Measurements from ENCODE around the gene MFSD6L.
A peak's percentile ranks its signal among the peaks of the same experiment; 100 is the strongest.

Gene MFSD6L, protein sequence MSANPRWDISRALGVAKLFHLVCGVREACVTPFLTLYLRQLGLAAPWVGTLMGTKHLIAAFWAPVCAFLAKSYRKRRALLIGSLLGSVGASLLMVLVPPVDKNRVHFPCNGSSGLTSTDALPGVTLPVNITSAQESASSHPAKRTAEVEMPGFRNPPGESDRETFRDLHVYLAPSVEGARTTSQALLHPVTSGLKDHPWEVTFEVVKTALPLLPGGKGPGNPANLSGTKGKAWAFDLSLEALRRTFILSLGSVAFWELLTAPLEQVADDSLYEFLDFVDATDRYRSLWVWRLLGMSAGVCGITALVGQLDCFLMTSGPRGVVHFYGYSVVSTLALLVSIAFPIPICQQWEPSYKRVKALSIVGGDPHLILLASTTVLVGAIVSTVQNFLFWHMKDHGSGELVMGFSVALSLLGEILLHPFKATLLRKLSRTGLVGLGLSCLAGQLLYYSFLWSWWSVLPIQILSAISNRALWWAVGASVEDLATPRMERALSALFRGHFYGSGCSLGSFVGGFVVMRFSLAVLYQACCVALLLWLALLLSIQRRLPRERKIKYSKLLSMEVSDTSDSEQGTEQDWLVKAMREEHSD

DNA sequence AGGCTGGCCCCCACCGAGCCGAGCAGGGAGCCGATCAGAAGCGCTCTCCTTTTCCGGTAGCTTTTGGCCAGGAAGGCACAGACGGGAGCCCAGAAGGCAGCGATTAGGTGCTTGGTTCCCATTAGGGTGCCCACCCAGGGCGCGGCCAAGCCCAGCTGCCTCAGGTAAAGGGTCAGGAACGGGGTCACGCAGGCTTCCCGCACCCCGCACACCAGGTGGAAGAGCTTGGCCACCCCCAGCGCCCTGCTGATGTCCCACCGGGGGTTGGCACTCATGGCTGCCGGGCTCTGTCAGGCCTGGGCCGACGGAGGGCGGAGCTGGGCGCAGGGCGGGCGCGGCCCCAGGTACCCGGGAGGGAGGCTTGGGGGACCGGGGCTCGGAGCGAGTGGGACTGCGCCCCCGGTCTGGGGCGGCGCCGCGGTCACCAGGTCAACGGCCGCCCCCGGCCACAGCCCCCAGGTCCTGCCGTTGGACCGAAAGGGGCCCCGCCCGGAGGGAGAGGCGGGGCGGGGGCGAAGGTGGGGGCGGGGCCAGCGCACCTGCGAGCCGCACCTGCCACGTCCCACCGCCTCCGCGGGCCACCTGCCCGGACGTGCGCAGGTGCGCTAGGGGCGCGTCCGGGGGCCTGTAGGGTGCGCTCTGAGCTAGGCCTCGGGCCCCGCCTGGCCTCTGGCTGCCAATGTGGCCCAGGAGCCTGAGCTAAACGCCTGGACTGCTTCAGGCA, at the start of gene MFSD6L:
TSS of gene MFSD6L (minus strand) at position 520 of the 724 bp plus-strand sequence. CDS start at position 275, 245 bp downstream.
- no peak for DNase-seq

DNA sequence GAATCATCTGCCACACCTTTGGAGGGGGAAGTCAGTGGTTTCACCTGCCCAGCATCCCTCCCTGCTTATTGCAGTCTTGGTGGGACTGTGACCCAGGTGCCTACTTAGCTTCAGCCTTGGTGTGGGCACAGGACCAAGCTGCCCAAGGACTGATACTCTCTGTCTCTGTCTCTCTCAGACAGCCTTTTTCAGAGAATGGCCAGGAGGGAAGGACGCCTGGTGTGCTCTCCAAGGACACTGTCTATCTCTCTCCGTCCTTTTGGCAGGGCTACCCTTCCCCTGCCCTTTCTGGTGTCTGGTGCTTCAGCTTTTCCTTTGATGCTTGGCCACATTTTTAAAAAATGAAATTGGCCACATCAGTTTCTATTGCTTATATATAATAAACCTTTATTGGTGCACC, 48.7 kb upstream of the MFSD6L start:
- no peak for DNase-seq

DNA sequence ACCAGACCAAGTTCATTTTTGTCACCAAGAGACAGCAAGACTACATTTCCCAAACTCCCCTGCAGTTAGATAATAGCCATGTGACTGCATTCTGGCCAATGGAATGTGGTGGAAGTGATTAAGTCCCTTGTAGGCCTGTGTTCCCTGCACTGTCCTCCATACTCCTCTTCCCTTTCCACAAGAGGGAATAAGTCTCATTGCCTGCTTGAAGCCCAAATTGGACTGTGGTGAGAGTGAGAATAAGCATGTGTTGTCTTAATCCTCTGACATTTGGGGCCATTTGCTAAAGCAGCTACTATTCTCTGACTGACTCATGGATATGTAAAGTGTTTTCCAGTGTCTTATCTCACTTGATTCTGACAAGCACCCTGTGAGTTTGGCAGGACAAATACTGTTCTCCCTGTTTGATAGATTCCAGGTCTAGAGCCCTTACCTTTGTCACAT, 47.6 kb upstream of the MFSD6L start:
- DNase-seq: no peak

DNA sequence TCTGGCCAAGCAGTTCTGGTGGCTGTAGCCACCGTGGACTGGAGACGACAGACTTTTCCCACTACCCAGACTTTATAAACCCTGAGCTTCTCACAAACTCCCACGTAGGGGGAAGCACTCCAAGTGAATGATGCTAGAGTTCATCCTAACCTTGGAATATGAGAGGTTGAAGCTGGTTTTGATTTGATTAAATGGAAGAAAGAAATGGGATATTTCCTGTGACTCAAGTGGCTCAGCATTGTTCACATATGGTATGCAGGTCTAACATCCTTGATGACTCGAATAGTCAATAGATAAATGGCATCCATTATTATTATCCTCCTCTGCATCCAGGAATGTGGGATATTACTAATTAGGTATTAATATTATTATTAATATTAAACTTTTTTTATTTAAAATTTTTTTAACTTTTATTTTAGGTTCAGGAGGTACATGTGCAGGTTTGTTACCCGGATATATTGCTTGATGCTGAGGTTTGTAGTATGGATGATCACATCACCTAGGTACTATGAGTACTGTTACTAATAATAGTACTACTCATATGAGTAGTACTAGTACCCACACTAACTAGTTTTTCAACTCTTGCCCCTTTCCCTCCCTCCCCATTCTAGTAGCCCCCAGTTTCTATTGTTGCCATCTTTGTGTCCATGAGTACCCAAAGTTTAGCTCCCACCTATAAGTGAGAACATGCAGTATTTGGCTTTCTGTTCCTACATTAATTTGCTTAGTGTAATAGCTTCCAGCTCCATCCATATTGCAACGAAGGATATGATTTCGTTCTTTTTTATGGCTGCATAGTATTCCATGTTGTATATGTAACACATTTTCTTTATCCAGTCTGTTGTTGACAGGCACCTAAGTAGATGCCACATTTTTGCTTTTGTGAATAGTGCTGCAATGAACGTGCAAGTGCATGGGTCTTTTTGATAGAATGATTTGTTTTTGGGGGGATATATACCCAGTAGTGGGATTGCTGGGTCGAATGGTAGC, 45.4 kb upstream of the MFSD6L start:
- no peak for DNase-seq

DNA sequence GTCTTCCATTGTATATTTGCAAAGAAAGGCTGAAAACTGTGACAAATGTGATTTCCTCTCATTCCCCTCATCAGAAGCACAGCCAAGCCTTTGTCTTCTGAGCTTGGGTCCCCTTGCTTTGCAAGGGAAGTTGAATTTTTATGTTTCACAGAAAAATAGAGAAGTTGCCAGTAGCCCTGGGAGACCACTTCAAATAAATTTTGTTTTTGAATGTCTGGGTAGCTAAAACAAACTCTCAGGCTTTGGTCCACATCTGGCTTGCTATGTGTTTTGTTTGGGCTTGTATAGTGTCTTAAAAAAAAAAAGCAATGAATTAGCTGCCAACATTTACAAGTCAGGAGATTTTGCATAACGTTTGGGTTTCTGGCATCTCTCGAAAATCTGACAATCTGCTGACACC, 44.2 kb upstream of the MFSD6L start:
- no peak for DNase-seq

DNA sequence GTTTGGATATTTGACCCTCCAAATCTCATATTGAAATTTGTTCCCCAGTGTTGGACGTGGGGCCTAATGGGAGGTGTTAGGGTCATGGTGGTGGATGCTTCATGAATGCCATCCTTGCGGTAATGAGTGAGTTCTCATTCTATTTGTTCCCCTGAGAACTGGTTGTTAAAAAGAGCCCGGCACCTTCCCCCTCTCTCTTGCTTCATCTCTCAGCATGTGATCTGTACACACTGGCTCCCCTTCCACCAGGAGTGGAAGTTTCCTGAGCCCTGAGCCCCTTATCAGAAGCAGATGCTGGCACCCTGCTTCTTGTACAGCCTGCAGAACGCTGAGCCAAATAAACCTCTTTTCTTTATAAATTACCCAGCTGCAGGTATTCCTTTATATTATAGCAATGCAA, 42.7 kb upstream of the MFSD6L start:
- DNase-seq: no peak

DNA sequence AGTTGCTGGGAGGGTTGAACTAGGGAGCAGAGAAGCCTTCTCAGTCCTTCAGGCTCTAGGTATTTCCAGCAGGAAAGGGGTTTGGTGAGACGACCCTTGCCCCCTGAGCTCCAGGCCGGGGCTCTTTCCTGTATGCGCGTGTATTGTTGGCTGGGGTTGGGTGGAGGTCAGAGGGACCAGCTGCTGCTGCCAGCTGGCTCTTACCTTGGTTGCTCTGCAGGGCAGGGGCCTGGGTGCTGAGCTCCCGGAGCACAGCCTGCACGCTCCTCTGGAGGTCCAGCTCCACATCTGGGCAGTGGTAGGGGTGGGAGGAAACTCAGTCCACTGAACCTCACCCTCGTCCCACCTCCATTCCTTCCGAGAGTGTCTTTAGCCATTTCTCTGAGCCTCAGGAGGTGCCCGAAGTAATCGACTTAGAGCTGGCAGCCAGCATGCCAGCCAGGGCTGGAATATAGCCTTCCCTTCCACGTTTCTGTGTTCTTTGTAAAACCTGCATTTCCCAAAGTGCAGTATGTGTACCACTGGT, 40.3 kb upstream of the MFSD6L start:
- DNase-seq: no peak

DNA sequence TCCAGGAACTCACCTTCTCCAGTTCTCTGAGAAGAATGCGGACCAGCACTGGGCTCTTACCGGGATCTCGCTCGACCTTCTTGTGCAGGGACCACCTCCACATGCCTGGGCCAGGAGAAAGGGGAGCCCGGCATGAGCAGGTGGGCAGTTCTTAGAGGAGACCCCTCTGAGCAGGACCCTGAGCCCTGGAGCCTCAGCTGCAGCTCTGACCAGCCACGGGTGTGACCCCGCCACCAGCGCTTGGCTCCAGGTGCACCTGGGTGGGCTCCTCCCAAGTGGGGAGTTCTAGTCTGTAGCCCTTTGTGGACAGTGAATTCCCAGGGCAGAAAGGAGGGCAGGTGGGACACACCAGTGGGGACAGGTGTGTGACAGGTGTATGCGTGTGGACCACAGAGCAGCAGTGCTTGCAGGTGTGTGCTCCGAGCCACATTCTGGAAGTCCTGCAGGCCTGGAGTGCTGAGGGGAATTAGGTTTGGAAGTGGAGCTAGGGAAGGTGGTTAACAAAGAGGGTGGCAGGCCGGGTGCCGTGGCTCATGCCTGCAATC, 39.5 kb upstream of the MFSD6L start:
- DNase-seq: no peak

DNA sequence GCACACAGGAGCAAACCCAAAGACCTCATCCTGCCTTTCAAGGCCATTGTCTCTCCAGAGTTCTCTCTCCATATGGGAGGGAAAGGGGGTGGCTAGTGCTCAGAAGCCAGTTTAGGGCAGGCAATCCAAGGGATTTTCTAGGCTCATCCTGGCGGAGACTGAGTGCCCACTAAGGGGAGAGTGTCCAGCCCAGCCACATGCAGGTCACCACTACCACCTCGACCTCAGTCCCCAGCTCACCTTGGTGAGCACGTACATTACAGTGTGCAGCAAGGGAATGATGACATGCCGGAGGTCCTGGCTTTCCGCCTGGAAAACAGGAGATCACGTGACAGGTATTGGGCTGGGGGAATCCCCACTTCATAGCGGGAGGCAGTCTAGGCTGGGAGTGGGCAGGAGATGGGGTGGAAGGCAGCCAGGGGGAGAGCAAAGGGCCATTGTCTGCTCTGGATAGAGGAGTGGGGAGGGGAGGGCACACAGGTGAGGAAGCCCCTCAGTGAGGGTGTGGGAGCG, 38.5 kb upstream of the MFSD6L start:
- DNase-seq: no peak

DNA sequence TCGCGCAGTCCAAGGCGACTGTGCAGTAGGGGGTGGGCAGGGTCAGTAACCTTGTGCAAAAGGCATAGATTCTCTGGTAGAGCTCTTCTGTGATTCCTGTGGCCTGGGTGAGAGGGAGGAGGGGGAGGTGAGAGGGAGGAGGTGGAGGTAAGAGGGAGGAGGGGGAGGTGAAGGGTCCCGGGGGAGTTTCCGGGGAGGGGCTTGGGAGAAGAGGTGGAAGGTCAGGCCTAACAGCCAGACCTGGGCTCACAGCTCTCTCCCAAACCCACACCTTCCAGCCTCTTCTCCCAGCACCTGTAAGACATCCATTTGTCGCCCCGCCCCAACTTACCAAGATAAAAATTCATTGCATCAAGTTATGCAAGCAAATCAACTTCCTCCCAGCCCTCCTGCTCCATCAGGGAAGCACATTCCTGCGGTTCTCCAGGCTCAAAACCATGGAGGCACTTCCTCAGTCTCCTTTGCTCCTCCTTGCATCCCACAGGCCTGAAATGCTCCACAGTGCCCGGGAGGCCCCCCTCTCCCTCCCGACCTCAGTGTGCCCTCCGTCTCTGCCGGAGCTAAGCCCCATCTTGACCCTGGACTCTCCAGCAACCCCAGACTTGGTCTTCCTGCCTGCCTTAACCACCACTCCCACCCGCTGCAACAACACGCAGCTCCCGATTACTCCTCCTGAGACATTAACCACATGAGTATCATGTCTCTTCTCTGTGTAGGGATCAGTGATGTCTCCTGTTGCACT, 37.8 kb upstream of the MFSD6L start:
- no peak for DNase-seq

DNA sequence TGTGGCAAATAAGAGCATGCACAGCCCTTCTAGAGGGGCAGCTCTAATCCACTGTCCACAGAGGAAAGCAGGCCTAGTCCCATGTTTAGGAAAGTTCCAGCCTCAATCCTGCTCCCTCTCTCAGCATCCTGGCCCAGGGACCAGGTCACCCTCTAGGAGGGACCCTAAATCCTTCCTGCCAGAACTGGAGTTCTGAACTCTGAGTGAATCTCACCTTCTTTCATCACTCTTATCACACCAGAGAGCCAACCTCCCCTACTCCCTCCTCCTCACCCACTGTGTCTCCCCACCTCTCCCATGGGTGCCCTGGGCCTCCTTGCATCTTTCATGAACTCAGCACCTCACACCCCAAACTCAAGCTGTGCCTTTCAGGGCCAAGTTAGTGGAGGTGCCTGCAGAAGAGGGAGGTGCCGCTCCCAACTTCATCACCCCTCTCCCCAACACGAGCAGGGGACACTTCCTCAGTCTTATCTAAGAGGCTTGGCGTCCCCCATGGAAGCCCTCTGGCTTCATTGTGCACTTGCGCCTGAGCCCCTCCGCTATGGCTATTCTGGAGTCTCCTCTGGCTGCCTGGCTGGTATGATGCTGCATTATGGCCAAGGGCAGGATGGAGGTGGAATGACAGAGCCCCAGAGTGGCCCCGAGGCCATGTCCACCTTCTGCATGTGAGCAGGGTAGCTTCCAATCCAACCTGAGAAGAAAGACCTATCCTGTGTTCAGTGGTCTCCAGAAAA, 36.6 kb upstream of the MFSD6L start:
- DNase-seq: no peak

DNA sequence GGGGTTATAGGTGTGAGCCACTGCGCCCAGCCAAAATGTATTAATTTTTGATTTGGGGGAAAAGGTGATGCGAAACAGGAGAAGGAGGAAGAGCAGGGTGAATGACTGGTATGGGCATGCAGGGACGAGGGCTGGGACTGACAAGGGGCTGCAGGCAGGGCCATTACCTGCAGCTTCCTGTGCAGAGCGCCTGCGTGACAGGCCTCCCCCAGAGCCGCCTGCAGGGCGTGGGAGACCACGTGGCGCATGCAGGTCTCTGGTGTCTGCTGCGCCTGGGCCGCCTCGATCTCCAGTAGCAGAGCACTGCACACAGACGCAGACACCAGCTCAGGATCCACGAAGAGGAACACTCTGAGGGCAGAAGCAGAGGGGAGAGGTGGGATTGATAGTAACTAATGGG, 35.9 kb upstream of the MFSD6L start:
- DNase-seq: no peak

DNA sequence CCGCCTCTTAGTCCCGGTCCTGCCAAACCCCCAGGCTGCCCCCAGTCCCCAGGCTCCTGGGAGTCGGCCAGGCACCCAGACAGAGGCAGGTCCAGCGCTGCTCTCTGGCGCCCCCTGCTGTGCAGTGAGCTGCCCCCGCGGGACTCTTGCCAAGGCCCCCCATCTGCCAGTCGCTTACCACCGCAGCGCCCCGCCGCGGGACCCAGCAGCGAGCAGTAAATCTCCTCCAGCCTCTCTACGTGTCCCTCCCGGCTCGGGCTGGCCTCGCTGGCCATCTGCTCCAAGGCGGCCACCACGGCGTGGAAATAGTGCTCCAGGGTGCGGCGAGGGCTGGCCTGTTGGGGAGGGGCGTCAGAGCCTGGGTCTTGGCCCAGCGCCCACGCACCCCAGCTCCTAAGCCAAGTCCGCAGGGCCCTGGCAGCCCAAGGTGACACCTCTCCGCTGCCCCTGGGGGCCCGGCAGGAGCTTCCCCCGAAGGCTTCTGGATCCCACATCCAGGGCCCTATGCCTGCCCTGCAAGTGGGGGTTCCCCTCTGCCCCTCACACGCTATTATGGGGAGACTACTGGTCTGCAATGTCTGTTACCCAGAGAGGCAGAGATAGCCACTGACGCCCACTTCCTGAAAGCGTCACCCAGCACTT, 33.7 kb upstream of the MFSD6L start:
- DNase-seq: peak; percentile 42

DNA sequence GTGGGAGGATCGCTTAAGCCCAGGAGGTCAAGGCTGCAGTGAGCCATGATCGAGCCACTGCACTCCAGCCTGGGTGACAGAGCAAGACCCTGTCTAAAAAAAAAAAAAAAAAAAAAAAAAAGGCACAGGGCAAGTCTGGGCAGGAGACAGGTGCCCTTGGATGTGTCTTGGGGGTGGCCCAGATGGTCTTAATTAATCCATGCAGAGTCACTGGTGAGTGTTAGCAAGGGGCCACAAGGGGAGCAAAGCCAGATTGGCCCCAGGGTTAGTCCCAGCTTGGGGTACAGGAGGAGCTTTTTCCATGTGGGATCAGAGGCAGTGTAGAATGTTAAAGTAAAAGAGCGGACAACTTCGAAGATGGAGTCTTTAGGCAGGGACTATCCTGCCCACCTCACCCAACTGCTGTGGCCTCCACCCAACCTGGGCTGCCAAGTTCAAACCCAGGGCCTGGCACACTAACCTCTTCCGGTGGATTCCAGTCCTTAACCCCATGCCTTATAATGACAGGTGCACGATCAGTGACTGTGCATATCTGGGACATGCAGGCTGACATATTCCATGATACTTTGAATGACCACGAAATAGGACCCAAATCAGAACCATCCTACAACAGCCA, 32.2 kb upstream of the MFSD6L start:
- no peak for DNase-seq

DNA sequence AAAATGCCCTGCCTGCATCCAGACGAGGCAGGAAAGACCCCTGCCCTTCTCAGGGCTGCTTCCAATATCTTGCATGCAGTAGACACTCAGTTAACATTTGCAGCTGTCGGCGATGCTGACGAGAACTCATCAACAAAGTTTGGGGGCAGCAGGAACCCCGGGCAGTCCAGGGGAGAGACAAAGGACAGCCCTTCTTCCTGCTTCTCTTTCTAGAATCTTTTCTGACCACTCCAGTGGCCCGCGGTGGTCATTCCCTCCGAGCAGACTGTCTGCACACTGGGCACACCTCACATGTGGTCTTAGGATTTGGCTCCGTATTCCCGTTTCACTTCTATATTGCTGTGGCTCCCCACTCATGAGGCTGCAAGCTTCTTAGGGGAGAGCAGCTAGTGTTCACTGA, 31.0 kb upstream of the MFSD6L start:
- DNase-seq: no peak

DNA sequence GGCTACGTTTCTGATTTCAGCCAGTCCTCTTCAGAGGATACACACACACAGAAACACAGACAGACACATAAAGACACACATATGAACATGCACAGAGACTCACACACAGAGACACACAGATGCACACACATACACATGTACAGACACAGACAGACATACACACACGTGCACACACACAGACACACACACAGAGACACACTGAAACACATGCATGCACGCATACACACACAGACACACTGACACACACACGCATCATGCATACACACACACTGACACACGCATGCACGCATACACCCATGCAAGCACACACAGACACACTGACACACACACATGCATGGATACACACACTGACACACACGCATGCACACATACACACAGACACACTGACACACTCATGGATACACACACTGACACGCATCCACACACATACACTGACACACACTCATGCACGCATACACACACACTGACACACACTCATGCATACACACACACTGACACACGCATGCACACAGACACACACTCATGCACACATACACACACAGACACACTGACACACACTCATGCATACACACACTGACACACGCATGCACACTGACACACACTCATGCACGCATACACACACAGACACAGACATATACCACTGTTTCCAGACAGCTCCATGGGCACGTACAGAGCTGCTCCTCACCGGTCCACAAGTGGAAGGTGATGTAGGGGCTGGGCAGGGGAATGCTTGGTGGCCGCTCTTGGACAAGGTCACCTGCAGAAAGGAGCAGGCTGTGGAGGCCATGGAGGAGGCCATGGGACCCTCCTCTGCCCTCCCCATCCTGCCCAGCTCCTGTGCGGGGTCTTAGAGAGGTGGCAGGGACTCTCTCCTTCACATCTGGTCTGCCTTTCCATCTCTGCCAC, 30.1 kb upstream of the MFSD6L start:
- no peak for DNase-seq

DNA sequence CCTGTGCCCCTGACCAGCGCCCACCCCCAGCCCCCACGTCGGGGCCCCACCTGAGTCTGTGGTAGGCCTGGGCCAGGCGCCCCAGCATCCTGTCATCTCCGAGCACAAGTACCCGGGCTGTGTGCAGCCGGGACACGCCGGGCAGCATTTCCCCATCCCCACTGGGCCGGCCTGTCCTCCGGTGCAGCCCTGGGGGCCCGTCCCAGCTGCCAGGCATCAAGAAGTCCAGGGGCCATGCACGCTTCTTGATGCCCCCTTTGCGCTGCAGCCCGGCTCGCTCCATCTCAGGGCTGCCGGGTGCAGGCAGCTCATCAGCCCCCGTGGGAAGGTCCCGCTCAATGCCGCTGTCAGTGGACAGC, 29.3 kb upstream of the MFSD6L start:
- no peak for DNase-seq

DNA sequence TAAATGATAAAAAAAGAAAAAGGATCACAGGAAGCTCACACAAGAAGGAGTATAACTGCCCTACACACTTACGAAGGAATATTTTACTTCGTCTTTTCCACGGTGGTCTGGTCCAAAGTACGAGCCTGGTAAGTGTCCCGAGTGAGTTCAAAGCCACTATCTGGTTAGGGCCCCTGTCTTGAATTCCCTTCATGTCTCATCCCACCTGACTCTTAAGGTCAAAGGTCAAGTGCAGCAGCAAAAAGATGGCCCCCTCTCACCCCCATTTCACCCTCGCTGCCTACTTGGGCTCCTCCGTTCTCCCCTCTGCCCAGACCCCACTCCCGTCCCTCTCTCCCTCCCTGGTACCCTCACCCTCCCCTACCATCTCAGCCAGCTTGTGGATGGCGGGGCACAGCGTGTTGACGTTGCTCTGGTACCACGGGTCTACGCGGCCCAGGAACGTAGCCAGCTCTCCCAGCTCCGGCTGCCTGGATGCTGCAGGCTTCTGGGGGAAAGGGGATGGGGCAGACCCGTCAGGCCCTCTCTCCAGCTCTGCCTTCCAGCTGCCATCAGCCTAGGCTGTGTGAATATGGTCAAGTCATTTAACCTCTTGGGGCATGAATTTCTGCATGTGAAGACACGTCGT, 27.8 kb upstream of the MFSD6L start:
- no peak for DNase-seq

All from stimulated activated CD4-positive, alpha-beta T cell treated with anti-CD3 and anti-CD28 coated beads, Interleukin-1b, Interleukin-23, amount 100 ng/mL, for 48 hours (primary cell).